ENCODE data around the gene MAPK10. TPM values are rescaled to one million over a fixed set of nuclear protein-coding genes. Genes with fewer than 3 reads are reported as not detected.

The MAPK10 gene
- total and polyA plus RNA-seq, 4 donors = 0.82 to 3.6 (median 2.3) TPM

- no peak for DNase-seq (ENCODE audit: low spot score)
- Histone ChIP-seq H3K27ac (ENCODE audit: low read depth in 1 of 2, low read length in 2 of 2) (no peak overlapping the region), H3K36me3 (ENCODE audit: control insufficient read depth in 4 of 4, insufficient read depth in 3 of 4, low read depth in 1 of 4, low read length in 3 of 4) (no peaks in the 10 kb centered on the region)
Measured at GRCh38 chr4:86156531-86156930, 203.3 kb downstream of the MAPK10 start.

GRCh38 chr4:86155766-86156165 lies 204.1 kb downstream of the MAPK10 start:
- no peak overlapping the region for H3K27ac ChIP-seq (ENCODE audit: low read depth in 1 of 2, low read length in 2 of 2)
- H3K4me1 ChIP-seq (ENCODE audit: control insufficient read depth in 4 of 4, insufficient read depth in 4 of 4, low read length in 3 of 4) = no peaks in the 10 kb centered on the region
- DNase-seq (ENCODE audit: low spot score) = no peak
- no peak overlapping the region for H3K9ac ChIP-seq (ENCODE audit: low read depth in 1 of 2, low read length in 2 of 2)
- H3K9me3 ChIP-seq (ENCODE audit: control insufficient read depth in 4 of 4, low read length in 3 of 4) = no peaks in the 10 kb centered on the region
- WGBS = 85% methylated on average over 4 of the region's 4 CpGs
- H3K4me3 ChIP-seq (ENCODE audit: low read depth in 1 of 3, low read length in 3 of 3) = no peak overlapping the region
- no peaks in the 10 kb centered on the region for H3K27me3 ChIP-seq (ENCODE audit: control insufficient read depth in 4 of 4, insufficient read depth in 4 of 4, low read length in 3 of 4)
- no peaks in the 10 kb centered on the region for H3K36me3 ChIP-seq (ENCODE audit: control insufficient read depth in 4 of 4, insufficient read depth in 3 of 4, low read depth in 1 of 4, low read length in 3 of 4)
- TF ChIP-seq GABPA (IDR thresholded peaks at IDR 0.05 in 1 of 2, conservative IDR thresholded peaks at IDR 0.05 in 1 of 2) (no peak), NR2F2 (IDR thresholded peaks at IDR 0.05) (no peak), HNF4A (conservative IDR thresholded peaks at IDR 0.05) (no peak), EGR1 (IDR thresholded peaks at IDR 0.05; ENCODE audit: low read depth in 2 of 2) (no peak), FOXA2 (IDR thresholded peaks at IDR 0.05) (no peak), CTCF (IDR thresholded peaks at IDR 0.05; ENCODE audit: low read depth, low read length, missing input control) (no peak), REST (IDR thresholded peaks at IDR 0.05) (no peak)

More at GRCh38 chr4:86156531-86156930, 203.3 kb downstream of the MAPK10 start:
- H3K27me3 ChIP-seq (ENCODE audit: control insufficient read depth in 4 of 4, insufficient read depth in 4 of 4, low read length in 3 of 4) = no peaks in the 10 kb centered on the region
- no peak overlapping the region for H3K4me3 ChIP-seq (ENCODE audit: low read depth in 1 of 3, low read length in 3 of 3)
- H3K9me3 ChIP-seq (ENCODE audit: control insufficient read depth in 4 of 4, low read length in 3 of 4) = no peaks in the 10 kb centered on the region
- H3K4me1 ChIP-seq (ENCODE audit: control insufficient read depth in 4 of 4, insufficient read depth in 4 of 4, low read length in 3 of 4) = no peaks in the 10 kb centered on the region
- H3K9ac ChIP-seq (ENCODE audit: low read depth in 1 of 2, low read length in 2 of 2) = no peak overlapping the region
- 73% methylated on average over 2 of the region's 2 CpGs for WGBS
- TF ChIP-seq RAD21 (IDR thresholded peaks at IDR 0.05) (no peak), MAX (IDR thresholded peaks at IDR 0.05) (no peak), REST (IDR thresholded peaks at IDR 0.05) (no peak), FOXA1 (IDR thresholded peaks at IDR 0.05) (no peak), ATF3 (IDR thresholded peaks at IDR 0.05) (no peak), CTCF (IDR thresholded peaks at IDR 0.05; ENCODE audit: low read depth, low read length, missing input control) (no peak)

Data from liver (tissue), 9 donors.